Lower leg skin (tissue), 3 donors: ENCODE measurements around the gene TMEM37.

Experiments used
- POLR2A ChIP-seq, 2 donors: fragments of 450-650 bp; IDR thresholded peaks; one replicate each; pipeline ENCODE4 v1.6.1; 2016 to 2017; ENCODE audit warnings: antibody characterized with exemption in 2 of 2, mild to moderate bottlenecking in 1 of 2, moderate library complexity in 1 of 2
- TF ChIP-seq, protein P1 (sequence below), 3 donors: fragments of 450-650 bp; IDR thresholded peaks; one replicate each; pipeline ENCODE4 v1.5.1; 2016; ENCODE audit warnings: antibody characterized with exemption in 3 of 3, mild to moderate bottlenecking in 3 of 3, moderate library complexity in 2 of 3

DNA sequence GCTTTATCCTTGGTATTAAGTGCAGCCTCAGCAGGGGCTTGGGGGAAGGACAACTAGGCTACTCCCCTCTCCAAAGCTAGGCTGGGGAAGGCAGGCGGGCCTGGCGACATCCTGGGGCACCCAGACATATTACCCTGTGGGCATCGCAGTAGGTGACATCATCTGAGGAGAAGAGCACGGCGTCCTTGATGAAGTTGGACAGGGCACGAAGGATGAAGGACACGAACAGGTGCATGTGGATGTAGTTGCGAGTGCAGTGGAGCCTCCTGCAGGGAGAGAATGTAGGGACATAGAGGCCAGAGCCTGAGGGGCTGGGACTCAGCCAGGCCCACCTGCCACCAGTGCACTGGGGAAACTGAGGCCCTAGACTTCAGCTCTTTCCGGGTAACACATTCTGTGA, 32.3 kb downstream of the TMEM37 start:
- TF ChIP-seq, protein P1, sequence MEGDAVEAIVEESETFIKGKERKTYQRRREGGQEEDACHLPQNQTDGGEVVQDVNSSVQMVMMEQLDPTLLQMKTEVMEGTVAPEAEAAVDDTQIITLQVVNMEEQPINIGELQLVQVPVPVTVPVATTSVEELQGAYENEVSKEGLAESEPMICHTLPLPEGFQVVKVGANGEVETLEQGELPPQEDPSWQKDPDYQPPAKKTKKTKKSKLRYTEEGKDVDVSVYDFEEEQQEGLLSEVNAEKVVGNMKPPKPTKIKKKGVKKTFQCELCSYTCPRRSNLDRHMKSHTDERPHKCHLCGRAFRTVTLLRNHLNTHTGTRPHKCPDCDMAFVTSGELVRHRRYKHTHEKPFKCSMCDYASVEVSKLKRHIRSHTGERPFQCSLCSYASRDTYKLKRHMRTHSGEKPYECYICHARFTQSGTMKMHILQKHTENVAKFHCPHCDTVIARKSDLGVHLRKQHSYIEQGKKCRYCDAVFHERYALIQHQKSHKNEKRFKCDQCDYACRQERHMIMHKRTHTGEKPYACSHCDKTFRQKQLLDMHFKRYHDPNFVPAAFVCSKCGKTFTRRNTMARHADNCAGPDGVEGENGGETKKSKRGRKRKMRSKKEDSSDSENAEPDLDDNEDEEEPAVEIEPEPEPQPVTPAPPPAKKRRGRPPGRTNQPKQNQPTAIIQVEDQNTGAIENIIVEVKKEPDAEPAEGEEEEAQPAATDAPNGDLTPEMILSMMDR (IDR thresholded peaks at IDR 0.05), result no peak
- no peak for TF ChIP-seq POLR2A (IDR thresholded peaks at IDR 0.05)
